ENCODE results near the gene FAM193B.

Gene FAM193B

GRCh38 chr5:177554474-177555111, at the start of gene FAM193B:
FAM193B (minus strand) TSS chr5:177554563; CDS start chr5:177554458, 105 bp downstream.
- peak; percentile 84 for DNase-seq (ENCODE audit: low read depth)

- DNase-seq (ENCODE audit: low read depth) = no peak
Measured at GRCh38 chr5:177604116-177604521, 49.8 kb upstream of the FAM193B start.

- DNase-seq (ENCODE audit: low read depth) = no peak
Measured at GRCh38 chr5:177603631-177604030, 49.3 kb upstream of the FAM193B start.

- DNase-seq (ENCODE audit: low read depth) = no peak
Measured at GRCh38 chr5:177602458-177602830, 48.1 kb upstream of the FAM193B start.

- peak; percentile 57 for DNase-seq (ENCODE audit: low read depth)
Measured at GRCh38 chr5:177601577-177602457, 47.5 kb upstream of the FAM193B start.

- DNase-seq (ENCODE audit: low read depth) = no peak
Measured at GRCh38 chr5:177601126-177601525, 46.8 kb upstream of the FAM193B start.

- peak; percentile 41 for DNase-seq (ENCODE audit: low read depth)
Measured at GRCh38 chr5:177600508-177601018, 46.2 kb upstream of the FAM193B start.

GRCh38 chr5:177599731-177600507, 45.6 kb upstream of the FAM193B start, which contains the start of gene B4GALT7:
B4GALT7 (plus strand) TSS chr5:177600132; CDS start chr5:177600211, 79 bp downstream.
- DNase-seq (ENCODE audit: low read depth) = peak; percentile 56

GRCh38 chr5:177598477-177598876, 44.1 kb upstream of the FAM193B start:
- no peak for DNase-seq (ENCODE audit: low read depth)

- DNase-seq (ENCODE audit: low read depth) = no peak
Measured at GRCh38 chr5:177596775-177597238, 42.4 kb upstream of the FAM193B start.

- no peak for DNase-seq (ENCODE audit: low read depth)
Measured at GRCh38 chr5:177595991-177596774, 41.8 kb upstream of the FAM193B start.

GRCh38 chr5:177595026-177595585, 40.7 kb upstream of the FAM193B start:
- no peak for DNase-seq (ENCODE audit: low read depth)

GRCh38 chr5:177594071-177594470, 39.7 kb upstream of the FAM193B start:
- DNase-seq (ENCODE audit: low read depth) = no peak

- no peak for DNase-seq (ENCODE audit: low read depth)
Measured at GRCh38 chr5:177593511-177593910, 39.1 kb upstream of the FAM193B start.

- no peak for DNase-seq (ENCODE audit: low read depth)
Measured at GRCh38 chr5:177592905-177593304, 38.5 kb upstream of the FAM193B start.

GRCh38 chr5:177592010-177592834, 37.9 kb upstream of the FAM193B start, which contains the start of gene TMED9:
TMED9 (plus strand) TSS chr5:177592203; CDS start chr5:177592215, 12 bp downstream.
- peak; percentile 69 for DNase-seq (ENCODE audit: low read depth)

- DNase-seq (ENCODE audit: low read depth) = no peak
Measured at GRCh38 chr5:177591690-177592009, 37.3 kb upstream of the FAM193B start.

- no peak for DNase-seq (ENCODE audit: low read depth)
Measured at GRCh38 chr5:177590406-177590805, 36.0 kb upstream of the FAM193B start.

GRCh38 chr5:177588413-177588909, 34.1 kb upstream of the FAM193B start:
- DNase-seq (ENCODE audit: low read depth) = no peak

- DNase-seq (ENCODE audit: low read depth) = no peak
Measured at GRCh38 chr5:177578316-177578715, 24.0 kb upstream of the FAM193B start.

All from amniotic epithelial cell (primary cell).